Measurements from ENCODE around the gene RELL1.

RELL1 gene

DNA sequence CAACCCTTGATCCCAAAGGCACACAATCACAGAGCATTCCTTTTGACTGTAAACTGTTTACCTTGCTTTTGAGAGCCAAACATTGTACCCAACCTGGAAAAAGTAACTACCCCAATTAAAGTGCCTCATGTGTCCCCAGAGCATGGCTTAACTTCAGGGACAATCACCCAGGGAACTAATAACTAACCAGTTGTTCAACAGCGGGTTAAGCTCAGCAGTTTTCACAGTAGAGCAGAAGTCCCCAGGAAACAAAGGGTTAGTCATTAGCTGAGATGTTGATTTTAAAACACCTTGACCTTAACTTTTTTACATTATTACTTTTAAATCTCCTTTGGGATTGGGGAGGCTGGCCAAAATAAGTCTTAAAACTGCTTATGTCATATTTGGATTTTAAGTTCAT, 94.8 kb downstream of the RELL1 start:
- DNase-seq, result no peak

GRCh38 chr4:37590016-37590415, 96.2 kb downstream of the RELL1 start:
- DNase-seq, result no peak

DNA sequence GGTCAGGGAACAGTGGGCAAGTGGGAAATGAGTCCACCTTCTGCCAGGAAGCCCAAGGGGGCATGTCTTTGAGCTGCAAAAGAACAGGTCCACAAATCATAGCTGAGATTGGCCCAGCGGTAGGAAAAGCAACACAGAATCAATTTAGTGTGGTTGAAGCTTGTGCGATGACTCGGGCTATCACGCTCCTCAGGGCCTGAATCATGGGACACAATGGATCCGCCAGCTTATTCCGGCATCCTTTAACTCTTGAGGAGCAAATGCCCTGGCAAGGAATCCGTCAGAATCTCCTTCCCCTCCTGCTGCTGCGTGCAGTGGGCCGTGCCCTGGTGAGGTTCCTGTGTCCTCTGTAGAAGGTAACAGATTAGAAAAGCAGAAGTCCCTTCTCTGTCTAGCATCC, 98.0 kb downstream of the RELL1 start:
- no peak for DNase-seq

DNA sequence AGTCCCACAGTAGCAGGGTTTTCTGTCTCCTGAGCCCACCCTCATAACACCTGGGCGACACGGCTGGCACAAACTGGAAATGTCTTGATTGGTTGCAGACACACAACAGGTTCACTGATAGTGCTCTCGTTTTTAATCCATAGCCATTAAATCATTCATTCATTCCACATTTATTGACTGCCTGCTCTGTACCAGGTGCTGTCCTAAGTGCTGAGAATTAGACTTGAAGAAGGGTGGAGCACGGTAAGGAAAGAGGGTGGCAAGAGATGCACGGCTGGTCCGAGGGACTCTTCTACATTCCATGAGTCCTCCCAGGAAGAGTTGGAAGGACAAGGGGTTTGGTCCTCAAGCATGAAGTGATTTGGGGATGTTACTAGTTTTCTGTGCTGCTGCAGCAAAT, 100.0 kb downstream of the RELL1 start:
- no peak for DNase-seq

- DNase-seq, result no peak
These were observed 101.6 kb downstream of the RELL1 start for GRCh38 chr4:37584493-37585060.

GRCh38 chr4:37584071-37584470, 102.1 kb downstream of the RELL1 start:
- DNase-seq, result no peak

- no peak for DNase-seq
These were observed 112.6 kb downstream of the RELL1 start for GRCh38 chr4:37573566-37573965.

GRCh38 chr4:37568489-37568888, 117.7 kb downstream of the RELL1 start:
- peak; percentile 3 to 18 for DNase-seq

DNA sequence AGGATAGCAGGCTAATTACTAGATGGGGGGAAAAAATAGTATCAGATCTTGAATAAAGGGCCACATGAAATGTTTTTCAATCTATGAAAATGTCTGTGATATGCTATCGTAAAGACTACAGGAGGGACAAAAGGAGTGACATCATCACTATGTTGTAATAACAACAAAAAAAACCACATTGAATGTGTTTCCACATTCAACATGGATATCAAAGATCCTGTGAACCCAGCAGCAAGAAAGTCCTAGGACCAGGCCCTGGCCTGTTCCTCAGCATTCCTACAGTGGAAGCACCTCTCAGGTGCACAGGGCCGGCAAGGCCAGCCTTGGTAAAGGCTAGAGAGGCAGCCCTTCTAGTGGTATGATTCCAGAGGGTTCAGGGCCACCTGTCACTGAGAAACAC, 118.3 kb downstream of the RELL1 start:
- DNase-seq, result peak; percentile 11 to 55

DNA sequence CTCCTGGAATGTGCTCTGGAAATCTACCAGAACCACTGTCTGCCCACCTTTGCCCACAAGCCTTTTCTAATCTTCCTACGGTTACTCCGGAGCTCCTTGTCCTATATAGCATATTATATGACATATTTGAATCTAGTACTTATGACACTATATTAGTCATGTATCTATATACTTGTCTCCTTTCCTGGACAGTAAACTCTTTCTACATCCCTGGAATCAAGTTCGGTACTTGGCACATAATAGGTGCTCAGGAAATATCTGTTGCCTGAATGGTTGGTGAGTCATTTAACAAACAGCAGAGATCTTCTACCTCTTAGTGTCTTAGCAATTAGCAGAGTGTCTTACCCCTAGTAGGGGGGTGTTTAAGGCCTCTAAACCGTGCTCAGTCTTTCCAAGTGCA, 123.6 kb downstream of the RELL1 start:
- DNase-seq, result no peak

DNA sequence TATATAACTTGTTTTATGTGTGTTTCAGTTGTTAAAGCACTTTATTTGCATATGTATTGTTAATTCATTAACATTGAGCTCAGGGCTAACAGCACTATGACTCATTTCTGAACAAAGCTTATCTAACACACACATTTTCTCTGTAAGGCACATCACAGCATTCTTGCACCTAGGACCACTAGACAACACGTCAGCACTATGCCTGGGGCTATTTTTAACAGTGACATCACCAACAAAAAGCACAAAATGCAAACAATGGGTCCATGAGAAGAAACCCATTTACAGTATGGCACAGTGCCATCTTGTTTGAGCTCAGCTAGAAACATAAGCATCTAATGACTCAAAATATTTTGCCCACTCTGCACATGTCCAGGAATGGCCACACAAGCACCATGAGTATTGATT, 124.4 kb downstream of the RELL1 start:
- no peak for DNase-seq

DNA sequence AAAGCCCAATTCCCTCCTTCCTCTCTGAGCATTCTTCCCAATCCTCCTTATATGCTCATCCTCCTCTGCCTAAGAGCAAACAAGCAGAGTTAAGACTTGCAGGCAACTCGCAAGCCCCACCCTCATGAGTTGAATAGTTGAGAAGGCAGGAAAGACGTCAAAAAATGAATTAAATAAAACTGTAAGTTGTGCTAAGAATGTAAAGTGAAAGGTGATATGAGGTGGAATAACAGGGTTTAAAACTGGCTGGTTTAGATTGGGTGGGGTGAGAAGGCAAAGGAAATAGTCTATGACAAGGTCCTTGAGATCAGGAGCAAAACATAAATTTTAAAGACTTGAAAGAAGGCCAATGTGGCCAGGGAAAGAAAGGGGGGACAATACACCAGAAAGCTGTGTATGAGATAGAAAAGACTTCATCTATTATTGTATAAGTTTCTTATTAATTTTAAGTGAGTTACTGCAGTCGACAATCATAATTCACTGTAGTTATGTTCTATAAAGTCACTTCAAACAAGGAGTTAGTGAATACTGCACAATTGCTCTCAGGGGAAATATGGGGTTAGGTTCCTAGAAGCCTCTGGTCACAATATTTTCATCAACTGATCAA, 124.9 kb downstream of the RELL1 start:
- no peak for DNase-seq

All from inflammatory macrophage treated with lipopolysaccharide for 1 hour (primary cell).